ENCODE data around the gene ACRV1. TPM values are rescaled to one million over a fixed set of nuclear protein-coding genes. Genes with fewer than 3 reads are reported as not detected.

Gene ACRV1
- polyA plus RNA-seq, 1 of the 3 experiments (the other 2 are of a cell fraction) = not detected

GRCh38 chr11:125724125-125724524 is 43.5 kb upstream of the ACRV1 start:
- DNase-seq = no peak
- Histone ChIP-seq H3K9me2 (no peaks in the 10 kb centered on the region), H3K4me3 (ENCODE audit: low read depth in 2 of 2, low read length in 1 of 2) (no peak overlapping the region), H3K9ac (no peak overlapping the region), H3K9me3 (no peaks in the 10 kb centered on the region), H3K4me2 (no peak overlapping the region), H3K27me3 (ENCODE audit: insufficient read depth) (no peaks in the 10 kb centered on the region; the same call in 1 of the 2 replicates), H3K4me1 (ENCODE audit: control insufficient read depth in 1 of 2, insufficient read depth in 2 of 2, low read depth in 1 of 2, low read length in 1 of 2) (no peaks in the 10 kb centered on the region), H3K79me2 (ENCODE audit: insufficient read depth) (no peaks in the 10 kb centered on the region), H2AFZ (ENCODE audit: low read depth) (no peak overlapping the region), H4K20me1 (ENCODE audit: insufficient read depth) (no peaks in the 10 kb centered on the region), H3K36me3 (replicated peaks in 1 of 2; ENCODE audit: control insufficient read depth in 1 of 2, insufficient read depth in 2 of 2, low read length in 1 of 2) (no peaks in the 10 kb centered on the region), H3F3A (replicated peaks; ENCODE audit: insufficient read depth) (no peaks in the 10 kb centered on the region), H3K27ac (ENCODE audit: low read depth in 2 of 2, low read length in 1 of 2) (no peak overlapping the region)
- WGBS (ENCODE audit: low lambda C conversion rate) = 63% methylated on average over 1 of the region's 1 CpG
- CTCF ChIA-PET = interaction anchor here (1.1 to 2.0 kb wide), 4 partner anchors 41 to 157 kb away, joined by 3 to 8 read pairs (median 4); no protein-coding TSS in a partner anchor
- POLR2A ChIA-PET = no interaction called here
- TF ChIP-seq RAD21 (IDR thresholded peaks at IDR 0.05; ENCODE audit: low read length) (peak; percentile 58), EP300 (IDR thresholded peaks at IDR 0.05; ENCODE audit: borderline replicate concordance in 1 of 2, low read depth in 1 of 2, low read length in 1 of 2) (no peak), SIN3A (IDR thresholded peaks at IDR 0.05; ENCODE audit: borderline replicate concordance, low read depth, low read length) (no peak), RFX5 (IDR thresholded peaks at IDR 0.05; ENCODE audit: low read length) (no peak), FOXJ3 (CRISPR knock-in tag; IDR thresholded peaks at IDR 0.05) (no peak), SMC3 (IDR thresholded peaks at IDR 0.05; ENCODE audit: low read depth, low read length) (peak; percentile 56)
- TF ChIP-seq, protein P1, sequence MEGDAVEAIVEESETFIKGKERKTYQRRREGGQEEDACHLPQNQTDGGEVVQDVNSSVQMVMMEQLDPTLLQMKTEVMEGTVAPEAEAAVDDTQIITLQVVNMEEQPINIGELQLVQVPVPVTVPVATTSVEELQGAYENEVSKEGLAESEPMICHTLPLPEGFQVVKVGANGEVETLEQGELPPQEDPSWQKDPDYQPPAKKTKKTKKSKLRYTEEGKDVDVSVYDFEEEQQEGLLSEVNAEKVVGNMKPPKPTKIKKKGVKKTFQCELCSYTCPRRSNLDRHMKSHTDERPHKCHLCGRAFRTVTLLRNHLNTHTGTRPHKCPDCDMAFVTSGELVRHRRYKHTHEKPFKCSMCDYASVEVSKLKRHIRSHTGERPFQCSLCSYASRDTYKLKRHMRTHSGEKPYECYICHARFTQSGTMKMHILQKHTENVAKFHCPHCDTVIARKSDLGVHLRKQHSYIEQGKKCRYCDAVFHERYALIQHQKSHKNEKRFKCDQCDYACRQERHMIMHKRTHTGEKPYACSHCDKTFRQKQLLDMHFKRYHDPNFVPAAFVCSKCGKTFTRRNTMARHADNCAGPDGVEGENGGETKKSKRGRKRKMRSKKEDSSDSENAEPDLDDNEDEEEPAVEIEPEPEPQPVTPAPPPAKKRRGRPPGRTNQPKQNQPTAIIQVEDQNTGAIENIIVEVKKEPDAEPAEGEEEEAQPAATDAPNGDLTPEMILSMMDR (IDR thresholded peaks at IDR 0.05) = peak; percentile 52

DNA sequence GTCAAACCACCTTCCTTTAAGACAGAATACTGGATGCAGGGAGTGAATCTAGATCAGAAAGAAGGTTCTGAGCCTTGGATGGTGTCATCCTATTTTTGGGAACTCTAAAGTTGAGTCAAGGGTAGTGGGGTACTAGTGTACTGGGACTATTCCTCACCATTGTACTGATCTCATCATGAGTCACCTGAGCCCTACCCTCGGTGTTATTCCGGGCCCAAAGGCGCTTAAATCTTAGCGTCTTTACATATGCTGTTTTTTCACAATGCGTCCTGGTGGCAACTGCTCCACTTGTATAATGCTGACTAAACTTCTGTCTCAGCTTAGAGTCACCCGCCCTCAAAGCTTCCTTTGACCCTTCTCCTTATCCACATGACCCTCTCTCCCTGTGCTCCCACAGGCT is 40.1 kb upstream of the ACRV1 start:
- no peak overlapping the region for H2AFZ ChIP-seq (ENCODE audit: low read depth)
- H3K27me3 ChIP-seq (ENCODE audit: insufficient read depth) = no peaks in the 10 kb centered on the region; the same call in 1 of the 2 replicates
- no peaks in the 10 kb centered on the region for H3K9me2 ChIP-seq
- DNase-seq = no peak
- no peak overlapping the region for H3K4me2 ChIP-seq
- no peak overlapping the region for H3K9ac ChIP-seq
- H4K20me1 ChIP-seq (ENCODE audit: insufficient read depth) = no peaks in the 10 kb centered on the region
- H3K36me3 ChIP-seq (replicated peaks in 1 of 2; ENCODE audit: control insufficient read depth in 1 of 2, insufficient read depth in 2 of 2, low read length in 1 of 2) = no peaks in the 10 kb centered on the region
- no peaks in the 10 kb centered on the region for H3K79me2 ChIP-seq (ENCODE audit: insufficient read depth)
- H3K4me1 ChIP-seq (ENCODE audit: control insufficient read depth in 1 of 2, insufficient read depth in 2 of 2, low read depth in 1 of 2, low read length in 1 of 2) = no peaks in the 10 kb centered on the region
- H3K27ac ChIP-seq (ENCODE audit: low read depth in 2 of 2, low read length in 1 of 2) = no peak overlapping the region
- CTCF ChIA-PET = no interaction called here
- no peaks in the 10 kb centered on the region for H3F3A ChIP-seq (replicated peaks; ENCODE audit: insufficient read depth)
- H3K4me3 ChIP-seq (ENCODE audit: low read depth in 2 of 2, low read length in 1 of 2) = no peak overlapping the region
- POLR2A ChIA-PET = no interaction called here
- 53% methylated on average over 6 of the region's 6 CpGs for WGBS (ENCODE audit: low lambda C conversion rate)
- no peaks in the 10 kb centered on the region for H3K9me3 ChIP-seq
- TF ChIP-seq PBX3 (IDR thresholded peaks at IDR 0.05) (no peak), CHD2 (IDR thresholded peaks at IDR 0.05; ENCODE audit: low read length, partially characterized antibody) (no peak), ELF1 (IDR thresholded peaks at IDR 0.05) (no peak), NFIC (IDR thresholded peaks at IDR 0.05; ENCODE audit: borderline replicate concordance) (no peak), FOXJ3 (CRISPR knock-in tag; IDR thresholded peaks at IDR 0.05) (no peak), ZBTB33 (IDR thresholded peaks at IDR 0.05; ENCODE audit: borderline replicate concordance, low read depth) (no peak), RFX5 (IDR thresholded peaks at IDR 0.05; ENCODE audit: low read length) (no peak), IRF3 (IDR thresholded peaks at IDR 0.05; ENCODE audit: low read depth, low read length) (no peak), RCOR1 (IDR thresholded peaks at IDR 0.05; ENCODE audit: low read length) (no peak), EZH2phosphoT487 (IDR thresholded peaks at IDR 0.05; ENCODE audit: borderline replicate concordance, low read depth) (no peak), GABPA (IDR thresholded peaks at IDR 0.05; ENCODE audit: low read depth) (no peak)
- TF ChIP-seq, protein P2, sequence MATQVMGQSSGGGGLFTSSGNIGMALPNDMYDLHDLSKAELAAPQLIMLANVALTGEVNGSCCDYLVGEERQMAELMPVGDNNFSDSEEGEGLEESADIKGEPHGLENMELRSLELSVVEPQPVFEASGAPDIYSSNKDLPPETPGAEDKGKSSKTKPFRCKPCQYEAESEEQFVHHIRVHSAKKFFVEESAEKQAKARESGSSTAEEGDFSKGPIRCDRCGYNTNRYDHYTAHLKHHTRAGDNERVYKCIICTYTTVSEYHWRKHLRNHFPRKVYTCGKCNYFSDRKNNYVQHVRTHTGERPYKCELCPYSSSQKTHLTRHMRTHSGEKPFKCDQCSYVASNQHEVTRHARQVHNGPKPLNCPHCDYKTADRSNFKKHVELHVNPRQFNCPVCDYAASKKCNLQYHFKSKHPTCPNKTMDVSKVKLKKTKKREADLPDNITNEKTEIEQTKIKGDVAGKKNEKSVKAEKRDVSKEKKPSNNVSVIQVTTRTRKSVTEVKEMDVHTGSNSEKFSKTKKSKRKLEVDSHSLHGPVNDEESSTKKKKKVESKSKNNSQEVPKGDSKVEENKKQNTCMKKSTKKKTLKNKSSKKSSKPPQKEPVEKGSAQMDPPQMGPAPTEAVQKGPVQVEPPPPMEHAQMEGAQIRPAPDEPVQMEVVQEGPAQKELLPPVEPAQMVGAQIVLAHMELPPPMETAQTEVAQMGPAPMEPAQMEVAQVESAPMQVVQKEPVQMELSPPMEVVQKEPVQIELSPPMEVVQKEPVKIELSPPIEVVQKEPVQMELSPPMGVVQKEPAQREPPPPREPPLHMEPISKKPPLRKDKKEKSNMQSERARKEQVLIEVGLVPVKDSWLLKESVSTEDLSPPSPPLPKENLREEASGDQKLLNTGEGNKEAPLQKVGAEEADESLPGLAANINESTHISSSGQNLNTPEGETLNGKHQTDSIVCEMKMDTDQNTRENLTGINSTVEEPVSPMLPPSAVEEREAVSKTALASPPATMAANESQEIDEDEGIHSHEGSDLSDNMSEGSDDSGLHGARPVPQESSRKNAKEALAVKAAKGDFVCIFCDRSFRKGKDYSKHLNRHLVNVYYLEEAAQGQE (IDR thresholded peaks at IDR 0.05; ENCODE audit: low read depth, low read length) = no peak

Measured in SK-N-SH (cell line).